Neural crest cell (in vitro differentiated cells): ENCODE results near the gene SH2D3C. TPM values are rescaled to one million over a fixed set of nuclear protein-coding genes. Genes with fewer than 3 reads are reported as not detected.

Experiments used
- DNase-seq: peaks from one replicate; pipeline ENCODE4 v3.0.0; 2021; ENCODE audit warnings: low read depth, mixed read lengths, low spot score
- H3K27ac Mint-ChIP-seq: one replicate; pipeline ENCODE4 v1.8.0; 2021; ENCODE audit warnings: mild to moderate bottlenecking, mixed read lengths; ENCODE audit not compliant: unreplicated experiment
- H3K27me3 Mint-ChIP-seq: 2 replicates; pipeline ENCODE4 v1.8.0; 2021; ENCODE audit warnings: low read depth, mild to moderate bottlenecking, mixed read lengths
- H3K36me3 Mint-ChIP-seq: 2 replicates; pipeline ENCODE4 v1.8.0; 2021; ENCODE audit warnings: low read depth, mild to moderate bottlenecking, mixed read lengths
- H3K4me1 Mint-ChIP-seq: 2 replicates; pipeline ENCODE4 v1.8.0; 2021; ENCODE audit warnings: mixed read lengths
- H3K4me3 Mint-ChIP-seq: one replicate; pipeline ENCODE4 v1.8.0; 2021; ENCODE audit warnings: mild to moderate bottlenecking, mixed read lengths
- H3K9me3 Mint-ChIP-seq: 2 replicates; pipeline ENCODE4 v1.8.0; 2021; ENCODE audit warnings: mixed read lengths
- total RNA-seq: library from RNA; stranded (reverse); gene quantifications from 2 replicates; pipeline ENCODE4 v1.2.1, GENCODE V29; 2021
- TF ChIP-seq, protein P1 (sequence below): fragments of 200-600 bp; sonication (generic); conservative IDR thresholded peaks from 2 replicates; pipeline ENCODE4 v1.5.0; 2021; ENCODE audit warnings: antibody characterized with exemption, mild to moderate bottlenecking

SH2D3C gene
- total RNA-seq, 1 donor from 2014 or later, result 7.2 TPM

- Mint-ChIP-seq H3K36me3 (no peaks in the 10 kb centered on the region), H3K27ac (peak within 1 kb of the TSS; percentile 98), H3K4me1 (peaks cover 24% of the 10 kb centered on the region), H3K4me3 (peak within 1 kb of the TSS; percentile 100), H3K27me3 (peaks cover 2% of the 10 kb centered on the region), H3K9me3 (no peaks in the 10 kb centered on the region)
- DNase-seq, result peak; percentile 94
- TF ChIP-seq, protein P1, sequence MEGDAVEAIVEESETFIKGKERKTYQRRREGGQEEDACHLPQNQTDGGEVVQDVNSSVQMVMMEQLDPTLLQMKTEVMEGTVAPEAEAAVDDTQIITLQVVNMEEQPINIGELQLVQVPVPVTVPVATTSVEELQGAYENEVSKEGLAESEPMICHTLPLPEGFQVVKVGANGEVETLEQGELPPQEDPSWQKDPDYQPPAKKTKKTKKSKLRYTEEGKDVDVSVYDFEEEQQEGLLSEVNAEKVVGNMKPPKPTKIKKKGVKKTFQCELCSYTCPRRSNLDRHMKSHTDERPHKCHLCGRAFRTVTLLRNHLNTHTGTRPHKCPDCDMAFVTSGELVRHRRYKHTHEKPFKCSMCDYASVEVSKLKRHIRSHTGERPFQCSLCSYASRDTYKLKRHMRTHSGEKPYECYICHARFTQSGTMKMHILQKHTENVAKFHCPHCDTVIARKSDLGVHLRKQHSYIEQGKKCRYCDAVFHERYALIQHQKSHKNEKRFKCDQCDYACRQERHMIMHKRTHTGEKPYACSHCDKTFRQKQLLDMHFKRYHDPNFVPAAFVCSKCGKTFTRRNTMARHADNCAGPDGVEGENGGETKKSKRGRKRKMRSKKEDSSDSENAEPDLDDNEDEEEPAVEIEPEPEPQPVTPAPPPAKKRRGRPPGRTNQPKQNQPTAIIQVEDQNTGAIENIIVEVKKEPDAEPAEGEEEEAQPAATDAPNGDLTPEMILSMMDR, result no peak
Observed at GRCh38 chr9:127715470-127716337, 62.8 kb downstream of the SH2D3C start, which contains the start of the genes PTRH1 and TTC16. Gene PTRH1, minus strand, starts transcription at chr9:127715663. Its CDS starts 24 bp downstream, at chr9:127715639. Gene TTC16, plus strand, starts transcription at chr9:127716079. Its CDS starts 67 bp downstream, at chr9:127716146.

DNA sequence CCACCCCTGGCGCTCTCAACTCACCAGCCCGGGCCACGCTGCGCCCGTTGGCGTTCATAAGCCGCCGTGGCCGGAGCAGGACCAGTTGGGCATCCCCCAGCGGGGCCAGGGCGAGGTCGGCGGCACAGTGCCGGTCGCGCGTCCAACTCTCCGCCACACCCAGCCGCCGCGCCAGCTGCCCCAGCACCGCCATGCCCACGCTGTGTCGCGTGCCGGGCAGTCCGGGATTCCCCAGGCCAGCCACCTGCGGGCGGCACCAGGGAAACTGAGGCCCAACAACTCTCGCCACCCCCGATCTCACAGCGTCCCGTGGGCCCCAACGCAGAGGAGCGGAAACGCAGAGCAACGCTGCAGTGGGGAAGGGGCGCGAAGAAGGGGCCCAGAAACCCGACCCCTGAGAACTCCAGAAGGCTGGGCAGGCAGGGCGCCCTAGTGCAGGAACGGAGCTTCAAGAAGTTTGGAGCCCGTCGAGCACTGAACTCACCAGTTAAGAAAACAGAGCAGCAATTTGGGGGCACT lies 63.5 kb downstream of the SH2D3C start:
- TF ChIP-seq, protein P1, result no peak
- no peak for DNase-seq
- H3K27ac Mint-ChIP-seq, result no peak overlapping the region

DNA sequence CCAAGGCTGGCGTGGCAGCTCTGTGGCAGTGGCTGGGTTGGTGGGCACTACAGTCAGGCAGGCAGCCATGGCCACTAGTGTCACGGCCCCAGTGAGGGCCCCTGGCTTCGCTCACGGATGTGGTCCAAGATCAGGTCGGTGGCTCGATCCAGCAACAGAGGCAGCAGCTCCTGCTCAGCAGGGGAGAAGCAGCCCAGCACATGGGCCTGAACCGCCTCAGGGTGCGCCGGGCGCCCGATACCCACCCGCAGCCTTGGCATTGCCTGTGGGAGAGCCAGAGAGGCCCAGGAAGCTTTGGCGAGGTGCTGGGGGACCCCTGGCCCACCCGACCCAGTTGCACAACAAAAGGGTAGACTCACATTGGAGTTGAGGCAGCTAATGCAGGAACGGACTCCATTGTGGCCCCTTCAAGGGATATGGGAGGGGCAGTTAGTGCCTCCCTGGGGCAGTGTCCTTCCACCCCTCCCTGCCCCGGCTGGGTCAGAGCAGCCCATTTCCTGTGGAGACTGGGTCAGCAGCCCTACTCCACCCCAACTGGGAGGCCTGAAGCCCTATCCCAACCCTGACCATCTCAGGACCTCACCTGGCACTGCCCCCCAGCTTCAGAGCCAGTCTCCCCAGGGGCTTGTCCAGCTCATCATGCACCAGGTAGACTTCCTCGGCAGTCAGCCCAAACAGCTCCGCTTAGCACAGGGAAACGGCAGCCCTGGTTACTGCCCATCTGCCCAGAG lies 64.3 kb downstream of the SH2D3C start:
- Mint-ChIP-seq H3K36me3 (no peaks in the 10 kb centered on the region), H3K9me3 (no peaks in the 10 kb centered on the region), H3K4me1 (peaks cover 17% of the 10 kb centered on the region), H3K27ac (peak overlapping the region; percentile 12), H3K4me3 (peak overlapping the region; percentile 80), H3K27me3 (peaks cover 2% of the 10 kb centered on the region)
- DNase-seq, result no peak
- TF ChIP-seq, protein P1, result no peak

More for the DNA sequence above, 63.5 kb downstream of the SH2D3C start:
- Mint-ChIP-seq H3K27me3 (peaks cover 2% of the 10 kb centered on the region), H3K4me3 (peak overlapping the region; percentile 100), H3K9me3 (no peaks in the 10 kb centered on the region), H3K36me3 (no peaks in the 10 kb centered on the region), H3K4me1 (peaks cover 22% of the 10 kb centered on the region)

DNA sequence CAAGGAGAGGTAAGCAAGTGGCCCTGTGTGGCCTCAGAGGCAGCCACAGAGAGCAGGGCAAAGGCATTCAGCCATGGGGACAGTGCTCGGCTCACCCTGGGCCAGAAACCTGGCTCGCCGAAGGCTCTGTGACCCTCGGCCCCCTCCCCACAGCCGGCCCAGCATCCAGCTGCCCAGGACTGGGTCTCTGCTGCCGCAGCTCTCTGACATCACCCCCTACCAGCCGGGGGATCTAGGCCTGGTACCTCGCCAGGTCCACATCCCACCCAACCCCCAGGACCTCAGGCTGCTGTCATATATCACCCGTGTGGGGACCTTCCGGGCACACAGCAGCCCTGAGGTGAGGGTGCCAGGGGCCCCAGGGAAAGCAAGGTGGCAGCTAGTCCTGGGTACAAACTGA lies 65.6 kb downstream of the SH2D3C start:
- peaks cover 17% of the 10 kb centered on the region for H3K4me1 Mint-ChIP-seq
- H3K27me3 Mint-ChIP-seq, result peaks cover 2% of the 10 kb centered on the region
- DNase-seq, result no peak
- TF ChIP-seq, protein P1, result no peak
- peaks cover 2% of the 10 kb centered on the region for H3K9me3 Mint-ChIP-seq
- no peaks in the 10 kb centered on the region for H3K36me3 Mint-ChIP-seq
- H3K4me3 Mint-ChIP-seq, result no peak overlapping the region
- no peak overlapping the region for H3K27ac Mint-ChIP-seq

DNA sequence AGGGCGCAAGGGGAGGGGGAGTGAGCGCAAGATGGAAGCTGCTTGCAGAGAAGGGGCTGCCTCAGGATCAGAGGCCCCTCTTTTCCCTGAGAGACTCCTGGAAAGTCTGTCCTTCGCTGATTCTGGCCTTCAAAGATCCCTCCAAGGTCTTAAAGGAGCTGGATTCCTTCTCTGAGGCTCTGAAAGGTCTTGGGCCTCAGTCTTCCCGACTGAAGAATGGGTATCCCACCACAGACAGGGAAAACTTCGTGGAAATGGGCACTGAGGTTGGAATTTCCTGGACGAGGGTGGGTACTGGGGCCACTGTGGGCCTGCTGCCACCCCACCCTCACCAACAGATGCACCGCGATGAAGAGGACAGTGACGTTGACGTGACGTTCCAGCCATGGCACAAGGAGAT lies 66.1 kb downstream of the SH2D3C start:
- H3K27me3 Mint-ChIP-seq, result peaks cover 2% of the 10 kb centered on the region

More for the DNA sequence above, 66.1 kb downstream of the SH2D3C start:
- no peak for DNase-seq
- Mint-ChIP-seq H3K27ac (no peak overlapping the region), H3K4me1 (peaks cover 17% of the 10 kb centered on the region), H3K4me3 (peak overlapping the region; percentile 51), H3K36me3 (no peaks in the 10 kb centered on the region), H3K9me3 (peaks cover 2% of the 10 kb centered on the region)
- TF ChIP-seq, protein P1, result no peak
